Astrocyte of the spinal cord (primary cell): ENCODE results near the gene NACC2.

Experiments used
- DNase-seq: peaks from one replicate; pipeline ENCODE4 v3.0.0; 2011; ENCODE audit warnings: low read depth, low spot score
- H3K4me3 ChIP-seq: 2 replicates; pipeline ENCODE4 v1.5.1; 2011; ENCODE audit warnings: low read depth, mild to moderate bottlenecking, low read length, moderate library complexity
- CTCF ChIP-seq: IDR thresholded peaks from 2 replicates; pipeline ENCODE4 v1.5.1; 2012; ENCODE audit warnings: low read depth, mild to moderate bottlenecking, low read length, inconsistent platforms
- in situ Hi-C: cut with HindIII; loops from 2 replicates; pipeline ENCODE4 v1.10.0; 2017; ENCODE audit warnings: low sequenced_read_pairs

Gene NACC2

GRCh38 chr9:135985889-135986288 is 109.2 kb downstream of the NACC2 start:
- H3K4me3 ChIP-seq, result no peak overlapping the region
- no peak for DNase-seq
- TF ChIP-seq CTCF, result no peak
- in situ Hi-C loops, result no loop called here

GRCh38 chr9:135985459-135985774 is 109.7 kb downstream of the NACC2 start:
- no peak for DNase-seq
- in situ Hi-C loops, result no loop called here
- no peak for TF ChIP-seq CTCF

GRCh38 chr9:135984072-135984710 is 110.9 kb downstream of the NACC2 start:
- in situ Hi-C loops, result no loop called here
- no peak for DNase-seq
- no peak overlapping the region for H3K4me3 ChIP-seq
- no peak for TF ChIP-seq CTCF

More at GRCh38 chr9:135985459-135985774, 109.7 kb downstream of the NACC2 start:
- no peak overlapping the region for H3K4me3 ChIP-seq

DNA sequence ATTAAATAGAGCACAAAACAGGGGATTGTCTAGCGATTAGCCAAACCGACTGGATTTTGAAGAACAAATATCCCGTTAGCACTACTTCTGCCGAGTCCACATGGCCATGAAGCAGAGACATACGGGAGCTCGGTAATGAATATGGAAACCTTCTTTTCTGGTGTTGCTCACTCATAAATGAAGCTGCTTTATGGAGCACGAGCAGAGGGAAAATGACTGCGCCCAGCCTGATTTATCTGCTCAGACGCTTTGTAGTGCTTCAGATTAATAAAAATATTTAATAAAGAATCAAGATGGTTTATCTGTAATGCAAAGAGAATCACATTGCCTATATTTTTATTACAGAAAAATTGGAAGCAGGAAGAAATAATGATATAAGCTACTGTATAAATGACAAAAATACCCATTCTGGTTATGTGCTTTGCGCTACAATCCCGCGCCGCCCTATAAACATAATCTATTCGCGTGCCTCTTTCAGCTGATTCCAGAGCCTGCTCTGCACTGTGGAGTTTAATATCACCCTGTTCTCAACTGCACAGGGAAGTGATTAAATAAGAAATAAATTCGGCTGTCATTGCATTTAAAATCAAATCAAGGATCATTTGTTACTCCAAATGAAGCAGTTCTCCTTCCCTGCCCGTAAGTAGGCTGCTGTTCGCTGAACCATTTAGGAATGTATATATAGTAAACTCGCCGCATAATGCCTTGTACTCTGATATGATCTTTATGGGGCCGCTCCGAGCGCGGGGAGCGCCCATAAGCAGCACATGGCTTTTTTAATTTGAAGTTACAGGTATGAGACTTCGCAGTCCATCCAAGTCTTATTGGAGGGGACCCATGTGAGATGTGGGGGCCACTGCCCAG is 111.6 kb downstream of the NACC2 start:
- no peak for DNase-seq
- in situ Hi-C loops, result no loop called here
- no peak for TF ChIP-seq CTCF
- H3K4me3 ChIP-seq, result no peak overlapping the region

DNA sequence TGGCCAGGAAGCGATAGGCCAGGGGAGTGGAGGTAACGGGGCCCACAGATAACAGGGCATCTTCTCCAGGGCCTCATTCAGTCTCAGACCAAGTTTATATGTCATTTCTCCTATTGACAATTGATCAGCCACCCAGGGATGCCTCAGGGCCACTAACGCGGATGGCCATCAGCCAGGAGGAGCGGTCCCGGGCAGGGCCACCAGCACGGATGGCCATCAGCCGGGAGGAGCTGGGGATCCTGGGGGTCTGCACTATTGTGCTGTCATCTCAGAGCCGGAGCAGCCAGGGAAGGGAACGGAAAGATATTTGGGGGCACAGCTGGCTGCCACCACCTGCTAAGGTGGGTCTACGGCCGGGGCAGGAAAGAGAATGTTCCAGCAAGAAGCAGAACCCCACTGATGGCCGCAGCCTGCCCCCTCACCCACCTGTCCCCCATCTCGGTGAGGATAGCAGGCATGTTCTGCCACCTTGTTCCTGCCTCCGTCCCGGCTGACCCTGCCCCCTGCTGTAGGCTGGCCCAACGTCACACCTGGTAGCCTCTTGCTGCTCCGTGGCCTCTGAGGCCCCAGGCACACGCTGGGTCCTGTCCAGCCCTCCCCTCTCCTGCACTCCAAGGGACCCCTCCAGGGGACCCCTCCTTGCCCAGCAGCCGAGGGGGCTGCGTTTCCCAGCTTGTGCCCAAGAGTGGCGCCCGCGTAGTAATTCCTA is 112.4 kb downstream of the NACC2 start:
- H3K4me3 ChIP-seq, result no peak overlapping the region
- no peak for TF ChIP-seq CTCF
- in situ Hi-C loops, result no loop called here
- DNase-seq, result no peak

GRCh38 chr9:135980926-135981630 is 114.0 kb downstream of the NACC2 start:
- TF ChIP-seq CTCF, result no peak
- no peak for DNase-seq
- in situ Hi-C loops, result no loop called here
- no peak overlapping the region for H3K4me3 ChIP-seq
